LNCAP (cell line): ENCODE results near the gene LASP1NB.

Experiments used
- TF ChIP-seq, protein P1 (sequence below): fragments of 450-650 bp; IDR thresholded peaks from 2 replicates; pipeline ENCODE4 v1.5.1; 2017; ENCODE audit warnings: mild to moderate bottlenecking

Gene LASP1NB

DNA sequence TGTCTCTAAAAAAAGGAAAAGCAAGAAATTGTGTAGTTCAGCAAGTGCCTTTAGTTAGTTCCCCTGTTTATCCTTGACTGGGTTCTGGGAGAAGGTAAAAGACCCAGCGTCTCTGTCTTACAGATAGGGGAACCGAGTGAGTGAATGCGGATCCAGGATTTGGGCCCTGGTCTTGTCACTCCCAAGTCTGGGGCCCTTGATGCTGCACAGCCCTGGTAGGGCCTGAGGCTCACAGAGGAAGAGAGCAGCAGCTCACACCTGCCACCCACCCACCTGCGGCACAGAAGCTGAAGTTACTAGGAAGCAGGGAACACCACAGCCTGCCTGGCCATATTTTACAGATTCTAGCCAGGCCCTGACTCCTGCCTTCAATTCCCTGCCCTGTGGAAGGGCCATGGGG, 33.3 kb upstream of the LASP1NB start:
- TF ChIP-seq, protein P1, sequence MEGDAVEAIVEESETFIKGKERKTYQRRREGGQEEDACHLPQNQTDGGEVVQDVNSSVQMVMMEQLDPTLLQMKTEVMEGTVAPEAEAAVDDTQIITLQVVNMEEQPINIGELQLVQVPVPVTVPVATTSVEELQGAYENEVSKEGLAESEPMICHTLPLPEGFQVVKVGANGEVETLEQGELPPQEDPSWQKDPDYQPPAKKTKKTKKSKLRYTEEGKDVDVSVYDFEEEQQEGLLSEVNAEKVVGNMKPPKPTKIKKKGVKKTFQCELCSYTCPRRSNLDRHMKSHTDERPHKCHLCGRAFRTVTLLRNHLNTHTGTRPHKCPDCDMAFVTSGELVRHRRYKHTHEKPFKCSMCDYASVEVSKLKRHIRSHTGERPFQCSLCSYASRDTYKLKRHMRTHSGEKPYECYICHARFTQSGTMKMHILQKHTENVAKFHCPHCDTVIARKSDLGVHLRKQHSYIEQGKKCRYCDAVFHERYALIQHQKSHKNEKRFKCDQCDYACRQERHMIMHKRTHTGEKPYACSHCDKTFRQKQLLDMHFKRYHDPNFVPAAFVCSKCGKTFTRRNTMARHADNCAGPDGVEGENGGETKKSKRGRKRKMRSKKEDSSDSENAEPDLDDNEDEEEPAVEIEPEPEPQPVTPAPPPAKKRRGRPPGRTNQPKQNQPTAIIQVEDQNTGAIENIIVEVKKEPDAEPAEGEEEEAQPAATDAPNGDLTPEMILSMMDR, result no peak

DNA sequence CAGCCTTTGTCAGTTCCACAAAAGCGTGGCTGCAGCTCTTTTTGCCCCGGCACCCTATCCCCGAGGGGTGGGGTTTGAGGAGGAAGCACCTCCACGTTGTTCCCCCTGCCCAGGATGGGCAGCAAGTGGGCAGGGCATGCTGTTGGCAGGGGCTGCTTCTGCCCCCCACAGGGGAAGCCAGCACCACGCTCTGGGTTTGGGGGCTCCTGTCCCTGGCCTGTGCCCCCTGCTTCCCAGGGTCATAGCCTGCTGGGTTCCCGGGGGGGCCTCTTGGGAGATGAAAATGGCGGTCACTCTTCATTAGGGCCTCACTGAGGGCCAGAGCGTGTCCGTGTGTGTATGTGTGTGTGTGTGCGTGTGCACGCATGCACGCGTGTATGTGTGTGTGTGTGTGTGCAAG, 32.8 kb upstream of the LASP1NB start:
- TF ChIP-seq, protein P1, result no peak

DNA sequence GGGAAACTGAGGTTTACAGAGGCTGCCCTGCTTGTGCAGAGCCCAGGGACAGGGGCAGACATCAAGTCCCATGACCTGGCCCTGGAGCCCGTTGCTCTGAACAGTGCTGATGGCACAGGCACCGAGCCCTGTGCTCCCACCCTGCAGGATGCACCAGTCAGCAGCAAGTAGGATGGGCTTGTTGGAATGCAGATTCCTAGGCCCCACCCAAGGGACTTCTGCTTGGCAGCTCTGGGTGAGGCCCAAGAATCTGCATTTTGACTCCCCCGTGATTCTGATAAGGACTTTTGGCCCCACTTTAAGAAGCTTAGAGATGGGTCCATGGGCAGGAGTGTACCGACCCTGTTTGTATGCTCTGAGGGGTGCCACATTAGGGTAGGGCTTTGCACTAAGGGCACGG, 32.3 kb upstream of the LASP1NB start:
- TF ChIP-seq, protein P1, result no peak

DNA sequence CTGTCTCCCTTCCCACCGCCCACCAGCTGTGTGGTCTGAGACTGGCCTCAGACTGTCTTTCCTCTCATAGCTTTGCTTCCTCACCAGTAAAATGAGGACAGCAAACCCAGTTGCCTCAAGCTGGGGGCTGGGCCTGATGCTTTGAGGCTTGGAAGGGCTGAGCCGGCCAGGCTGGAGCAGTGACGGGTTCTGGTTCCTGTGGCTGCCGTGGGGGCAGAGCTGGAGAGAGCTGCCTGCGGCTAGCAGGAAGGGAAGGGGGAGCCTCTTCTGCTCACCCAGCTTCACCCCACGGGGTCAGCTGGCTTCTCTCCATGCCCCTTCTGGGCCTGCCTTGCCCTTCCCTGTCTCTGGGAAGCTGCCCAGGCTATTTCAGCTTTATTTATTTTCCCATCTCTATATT, 31.8 kb upstream of the LASP1NB start:
- TF ChIP-seq, protein P1, result no peak

DNA sequence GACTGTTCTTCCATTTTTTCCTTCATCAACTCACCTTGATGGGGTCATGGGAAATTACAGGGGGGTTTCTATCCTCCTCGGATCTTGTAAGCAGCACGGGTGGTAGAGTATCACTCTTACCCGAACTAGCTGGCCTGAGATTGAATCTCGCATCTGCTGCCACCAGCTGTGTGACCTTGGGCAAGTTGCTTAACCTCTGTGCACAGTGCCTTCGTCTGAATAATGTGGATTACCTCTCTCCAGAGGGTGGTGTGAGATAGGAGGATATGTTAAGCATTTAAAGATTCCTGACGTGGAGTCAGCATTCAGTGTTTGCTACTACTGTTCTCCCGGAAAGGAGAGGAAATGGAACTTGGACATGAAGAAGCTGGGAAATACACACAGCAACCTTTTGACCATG, 31.1 kb upstream of the LASP1NB start:
- TF ChIP-seq, protein P1, result no peak

DNA sequence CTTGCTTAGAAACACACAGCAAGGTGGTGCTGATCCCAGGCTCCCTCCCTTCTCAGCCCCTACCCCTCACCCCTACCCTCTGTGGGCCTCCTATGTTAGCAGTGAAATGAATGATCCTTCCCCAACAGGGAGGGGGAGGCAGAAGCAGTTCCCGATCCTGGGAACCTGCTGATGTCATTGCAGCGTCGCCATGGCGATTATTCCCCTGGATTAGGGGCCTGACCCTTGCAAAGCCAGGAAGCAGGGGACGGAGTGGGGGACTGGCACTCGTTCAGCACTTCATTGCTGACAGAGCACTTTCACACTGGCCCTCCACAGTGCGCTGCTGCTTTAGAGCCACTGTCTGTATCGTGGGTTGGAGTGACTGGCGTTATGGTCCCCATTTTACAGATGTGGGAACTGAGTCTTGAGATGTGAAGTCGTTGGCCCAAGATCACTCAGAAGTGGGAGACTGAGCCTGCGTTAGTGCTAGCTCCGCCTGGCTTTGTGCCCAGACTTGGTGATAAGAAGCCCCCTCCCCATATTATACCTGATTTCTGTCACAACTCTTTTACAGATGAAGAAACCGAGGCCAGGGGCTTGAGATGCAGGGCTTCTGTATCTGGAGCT, 29.0 kb upstream of the LASP1NB start:
- TF ChIP-seq, protein P1, result no peak

DNA sequence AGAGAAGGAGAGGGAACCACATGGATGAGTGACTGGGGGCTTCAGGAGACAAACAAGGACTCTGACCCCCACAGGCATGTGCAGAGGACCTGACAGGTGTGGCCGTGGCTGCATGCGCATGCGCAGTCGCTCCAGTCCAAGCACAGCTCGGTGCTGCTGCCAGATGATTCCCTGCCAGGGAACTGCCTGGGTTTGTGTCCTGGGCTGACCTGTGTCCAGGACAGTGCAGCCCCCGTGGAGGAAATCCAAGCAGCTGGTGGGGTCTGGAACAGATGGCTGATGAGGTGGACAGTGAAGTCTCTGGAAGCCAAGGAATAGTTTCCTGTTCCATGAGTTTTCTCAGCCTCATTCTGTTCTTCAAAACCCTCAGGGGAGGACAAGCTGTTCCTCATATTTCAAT, 28.2 kb upstream of the LASP1NB start:
- TF ChIP-seq, protein P1, result no peak

DNA sequence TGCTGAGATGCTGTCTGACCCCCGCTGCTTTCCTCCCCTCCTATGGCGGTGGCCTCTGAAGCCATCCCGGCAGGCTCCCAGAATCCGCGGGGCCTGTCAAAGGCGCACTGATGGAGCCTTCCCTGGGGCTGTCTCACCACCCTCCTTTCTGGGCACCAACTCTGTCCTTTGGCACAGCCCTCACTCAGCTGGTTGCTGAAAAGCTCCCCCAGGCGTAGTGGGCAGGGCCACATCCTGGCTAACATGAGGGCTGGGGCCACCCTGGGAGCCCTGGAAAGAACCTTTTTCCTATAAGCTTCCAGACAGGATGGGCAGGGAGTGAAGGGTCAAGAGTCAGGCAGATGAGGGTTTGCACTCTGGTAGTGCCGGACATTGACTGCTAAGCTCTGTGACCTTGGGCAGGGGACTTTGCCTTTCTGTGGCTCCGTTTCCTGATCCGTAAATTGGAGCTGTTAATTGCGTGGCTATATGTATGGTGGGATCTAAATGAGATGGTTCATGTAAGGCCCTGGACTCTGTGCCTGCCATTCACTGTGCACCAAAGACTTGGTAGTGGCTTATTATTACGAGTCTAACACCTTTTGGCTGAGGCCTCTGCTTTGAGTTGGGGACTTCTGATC, 27.6 kb upstream of the LASP1NB start:
- TF ChIP-seq, protein P1, result no peak
